Pulmonary artery endothelial cell (primary cell): Measurements from ENCODE around the gene SGMS1. TPM values are rescaled to one million over a fixed set of nuclear protein-coding genes. Genes with fewer than 3 reads are reported as not detected.

Experiments
- DNase-seq: peaks from one replicate; pipeline ENCODE4 v3.0.0-alpha.2; 2011; ENCODE audit warnings: low read depth, low spot score
- total RNA-seq: library from RNA; depleted of rRNA; stranded (reverse); fragments of >200 nt; gene quantifications from 2 replicates; pipeline ENCODE4 v1.2.3, GENCODE V29; 2014

The SGMS1 gene
- total RNA-seq, 1 donor from 2014 or later = 34.2 TPM

GRCh38 chr10:50343702-50344331 is 279.9 kb downstream of the SGMS1 start:
- no peak for DNase-seq

- no peak for DNase-seq
Measured at GRCh38 chr10:50341987-50342386, 281.8 kb downstream of the SGMS1 start.

GRCh38 chr10:50336140-50336539 is 287.6 kb downstream of the SGMS1 start:
- no peak for DNase-seq

GRCh38 chr10:50335397-50335796 is 288.4 kb downstream of the SGMS1 start:
- DNase-seq = no peak

- DNase-seq = no peak
Measured at GRCh38 chr10:50334273-50334672, 289.5 kb downstream of the SGMS1 start.

GRCh38 chr10:50333872-50334271 is 289.9 kb downstream of the SGMS1 start:
- DNase-seq = no peak

GRCh38 chr10:50332108-50332842 is 291.5 kb downstream of the SGMS1 start:
- no peak for DNase-seq

- no peak for DNase-seq
Measured at GRCh38 chr10:50331486-50331885, 292.3 kb downstream of the SGMS1 start.

- DNase-seq = peak; percentile 29
Measured at GRCh38 chr10:50326757-50327701, 296.7 kb downstream of the SGMS1 start.

GRCh38 chr10:50326172-50326555 is 297.6 kb downstream of the SGMS1 start:
- DNase-seq = no peak

GRCh38 chr10:50325449-50326171 is 298.1 kb downstream of the SGMS1 start:
- peak; percentile 63 for DNase-seq

- no peak for DNase-seq
Measured at GRCh38 chr10:50324680-50325393, 298.9 kb downstream of the SGMS1 start.

- no peak for DNase-seq
Measured at GRCh38 chr10:50324046-50324445, 299.7 kb downstream of the SGMS1 start.

GRCh38 chr10:50322077-50322476 is 301.7 kb downstream of the SGMS1 start:
- DNase-seq = no peak

GRCh38 chr10:50318129-50318528 is 305.6 kb downstream of the SGMS1 start:
- DNase-seq = no peak

GRCh38 chr10:50316695-50317648 is 306.8 kb downstream of the SGMS1 start:
- no peak for DNase-seq

GRCh38 chr10:50316174-50316573 is 307.6 kb downstream of the SGMS1 start:
- no peak for DNase-seq

- no peak for DNase-seq
Measured at GRCh38 chr10:50315424-50315823, 308.3 kb downstream of the SGMS1 start.
